Activated CD4-positive, alpha-beta T cell treated with anti-CD3 and anti-CD28 coated beads for 4 hours (primary cell): ENCODE measurements around the gene BACH2.
"Not testable (repeated sequence)": the region's sequence is repeated elsewhere in the genome, so short reads cannot be mapped to it uniquely, and the experiment has no call there.

Source experiments
- DNase-seq, 2 donors: peaks; one replicate each; pipeline ENCODE4 v3.0.0-alpha.2; 2020

The BACH2 gene

DNA sequence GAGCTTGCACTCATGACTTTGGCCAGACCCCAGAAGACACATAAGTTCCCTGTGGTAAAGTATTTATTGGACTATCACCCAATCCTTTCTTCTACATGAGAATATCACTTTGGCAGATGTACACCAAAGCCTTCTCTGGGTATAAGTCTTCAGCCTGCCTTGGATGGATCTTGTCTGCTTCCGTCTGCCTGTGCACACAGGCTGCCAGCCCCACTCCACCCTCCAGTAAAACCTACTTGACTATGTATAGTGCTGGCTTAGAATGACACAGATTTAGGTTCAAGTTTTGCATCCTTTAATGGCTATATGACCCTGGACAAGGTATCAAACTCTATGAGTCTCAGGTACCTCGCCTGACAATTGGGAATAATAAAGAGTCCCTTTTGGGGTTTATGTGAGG is 63.4 kb downstream of the BACH2 start:
- no peak for DNase-seq

DNA sequence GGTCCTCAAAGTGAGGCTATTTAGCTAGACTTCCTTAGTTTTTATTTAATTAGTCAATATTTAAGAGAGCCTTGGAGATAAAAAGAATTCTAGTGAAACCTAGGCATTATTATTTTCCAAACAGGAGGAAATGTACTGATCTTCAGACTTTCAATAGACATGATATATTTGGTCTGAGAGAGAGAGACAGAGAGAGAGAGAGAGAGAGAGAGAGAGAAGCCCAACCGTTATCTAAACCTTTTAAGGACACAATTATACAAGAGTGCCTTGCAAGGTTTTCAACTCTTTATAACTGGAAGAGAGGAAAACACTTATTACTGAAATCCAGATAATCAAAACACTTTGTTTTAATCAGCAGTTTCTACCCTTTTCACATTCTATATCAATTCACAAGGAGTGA is 64.8 kb downstream of the BACH2 start:
- DNase-seq: no peak

DNA sequence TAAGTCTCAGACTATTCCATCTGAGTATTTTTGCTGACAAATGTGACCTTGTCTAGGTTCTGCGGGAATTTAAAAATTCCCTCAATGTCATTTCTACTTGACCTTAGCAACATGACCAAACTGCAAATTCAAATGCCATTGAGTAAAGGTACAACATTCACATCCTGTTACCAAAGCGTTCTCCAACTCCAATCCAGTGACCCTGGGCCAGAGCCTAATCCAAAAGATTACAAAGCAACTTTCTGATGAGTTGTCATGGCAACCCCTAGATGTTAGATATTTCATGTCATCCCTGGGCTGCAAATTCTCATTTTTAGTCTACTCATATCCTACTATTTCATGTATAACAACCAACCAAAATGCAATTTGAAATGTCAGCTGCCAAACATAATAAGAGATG is 65.3 kb downstream of the BACH2 start:
- no peak for DNase-seq

DNA sequence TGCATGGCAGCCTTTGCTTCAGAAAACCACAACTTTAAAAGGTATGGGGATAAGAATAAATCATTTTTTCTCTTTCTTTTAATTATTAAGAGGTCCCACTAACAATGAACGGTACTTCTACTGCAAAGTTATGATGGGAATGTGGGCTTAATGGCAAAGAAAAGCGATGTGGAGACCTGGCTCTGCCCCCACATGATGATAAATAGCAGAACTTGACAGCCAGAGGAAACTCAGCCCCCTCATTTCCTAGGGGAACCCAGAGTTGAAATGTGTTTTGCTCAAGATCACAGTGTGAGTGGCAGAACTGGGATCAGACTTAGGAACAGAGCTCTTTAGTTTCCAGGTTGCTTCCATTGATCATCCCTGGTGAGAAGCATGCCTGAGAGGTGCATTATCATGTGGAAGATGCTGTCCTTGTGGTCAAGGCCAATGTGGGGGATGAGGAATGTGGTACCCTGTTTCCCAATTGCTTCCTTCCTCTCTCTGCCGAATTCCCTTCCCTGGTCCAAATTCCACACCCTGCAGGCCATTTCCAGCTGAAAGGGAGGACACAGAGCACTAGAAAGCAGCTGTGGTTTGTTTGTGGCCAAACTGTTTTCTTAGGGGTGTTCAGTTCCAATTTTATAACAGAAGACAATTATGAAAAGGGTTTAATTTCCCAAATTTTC is 66.0 kb downstream of the BACH2 start:
- DNase-seq: no peak

DNA sequence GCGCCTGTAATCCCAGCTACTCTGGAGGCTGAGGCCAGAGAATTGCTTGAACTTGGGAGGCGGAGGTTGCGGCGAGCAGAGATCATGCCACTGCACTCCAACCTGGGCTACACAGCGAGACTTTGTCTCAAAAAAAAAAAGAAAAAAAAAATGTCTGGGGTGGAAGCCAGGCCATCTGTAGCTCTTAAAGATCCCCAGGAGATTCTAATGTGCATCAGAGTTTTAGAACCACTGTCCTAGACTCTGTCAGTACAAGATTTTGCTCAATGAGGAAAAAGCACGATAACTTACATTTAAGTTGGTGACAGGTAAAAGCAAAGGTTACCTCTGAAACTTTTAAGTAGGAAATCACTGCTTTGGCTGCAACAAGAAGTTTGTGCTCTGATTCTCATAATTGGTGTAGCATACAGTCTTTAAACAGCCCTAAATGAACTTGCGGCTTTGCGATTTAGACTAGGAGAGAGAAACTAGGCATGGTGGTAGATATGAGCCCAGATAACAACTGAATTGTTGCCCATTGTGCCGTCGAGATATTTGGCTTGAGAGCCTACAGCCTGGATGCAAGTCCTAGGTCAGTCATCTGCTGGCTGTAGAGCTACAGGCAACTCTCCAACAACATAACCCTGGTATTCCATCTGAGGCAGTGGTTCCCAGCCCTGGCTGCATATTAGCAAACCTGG is 67.2 kb downstream of the BACH2 start:
- no peak for DNase-seq

DNA sequence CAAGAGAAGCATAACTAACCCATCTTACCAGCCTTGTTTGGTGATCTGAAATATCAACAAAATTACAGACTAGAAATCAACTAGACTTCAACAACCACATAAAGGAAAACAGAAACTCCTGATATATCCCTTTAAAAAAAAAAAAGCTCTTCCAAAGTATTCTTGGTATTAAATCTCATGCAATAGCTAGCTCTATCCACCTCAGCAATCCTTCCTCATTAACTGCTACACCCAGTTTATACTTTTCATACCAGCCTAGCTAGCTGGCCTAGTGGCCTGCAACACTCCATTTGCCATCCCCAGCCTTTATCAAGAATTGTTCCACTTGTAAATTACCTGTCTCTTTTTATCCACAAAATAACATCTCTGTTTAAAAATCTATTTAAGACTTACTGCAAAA is 69.0 kb downstream of the BACH2 start:
- no peak for DNase-seq

DNA sequence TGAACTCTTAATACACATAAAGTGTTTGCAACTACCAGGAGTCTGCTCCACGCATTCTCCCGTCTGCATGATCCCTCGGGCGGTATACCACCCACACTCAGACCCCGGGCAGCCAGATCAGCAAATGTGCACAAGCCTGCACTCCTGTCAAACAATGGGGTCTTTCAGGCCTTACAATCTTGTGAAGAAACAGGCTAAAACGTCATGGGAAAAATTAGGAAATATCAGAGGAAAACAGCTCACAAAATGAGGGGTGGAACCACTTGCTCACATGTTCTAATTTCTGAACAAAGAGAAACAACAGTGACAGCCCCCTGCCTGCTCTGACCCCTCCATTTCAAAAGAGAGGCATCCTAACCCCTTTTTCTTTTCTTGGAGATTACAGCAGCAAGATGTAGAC is 69.4 kb downstream of the BACH2 start:
- no peak for DNase-seq

DNA sequence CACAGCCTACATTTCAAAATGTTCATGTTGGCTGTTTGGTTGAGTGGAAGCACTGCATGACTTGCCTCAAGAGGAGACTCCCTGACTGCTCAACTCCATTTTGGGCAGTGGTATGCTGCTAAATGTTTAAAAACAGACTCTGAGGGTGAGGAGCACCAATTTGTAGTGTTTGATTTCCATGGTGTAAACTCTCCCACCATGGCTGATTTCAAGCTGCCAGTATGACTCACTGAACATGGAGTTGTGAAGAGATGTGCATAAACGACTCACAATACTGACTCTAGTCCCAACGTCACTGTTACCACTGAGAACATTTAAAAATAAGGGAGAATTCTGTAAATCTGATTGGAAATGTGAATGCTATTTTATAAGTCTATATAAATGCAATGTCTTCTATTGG is 70.4 kb downstream of the BACH2 start:
- no peak for DNase-seq

DNA sequence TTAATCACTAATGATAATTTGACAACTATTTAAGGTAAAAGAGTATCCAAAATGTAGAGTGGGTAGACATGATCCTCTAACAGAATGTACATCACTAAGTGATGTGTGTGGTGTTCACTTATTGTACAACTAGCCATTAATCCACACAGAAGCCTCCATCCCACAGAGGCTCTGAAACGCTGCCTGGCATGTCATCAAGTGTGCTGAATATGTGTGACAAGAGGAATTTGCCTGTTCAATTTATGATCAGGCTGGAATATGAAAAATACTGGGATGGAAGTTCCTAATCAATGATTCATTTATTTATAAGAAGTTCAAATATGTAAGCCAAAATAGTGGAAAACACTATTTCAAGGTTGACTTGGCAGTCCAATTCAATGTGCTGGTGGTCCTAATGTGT is 72.4 kb downstream of the BACH2 start:
- no peak for DNase-seq

DNA sequence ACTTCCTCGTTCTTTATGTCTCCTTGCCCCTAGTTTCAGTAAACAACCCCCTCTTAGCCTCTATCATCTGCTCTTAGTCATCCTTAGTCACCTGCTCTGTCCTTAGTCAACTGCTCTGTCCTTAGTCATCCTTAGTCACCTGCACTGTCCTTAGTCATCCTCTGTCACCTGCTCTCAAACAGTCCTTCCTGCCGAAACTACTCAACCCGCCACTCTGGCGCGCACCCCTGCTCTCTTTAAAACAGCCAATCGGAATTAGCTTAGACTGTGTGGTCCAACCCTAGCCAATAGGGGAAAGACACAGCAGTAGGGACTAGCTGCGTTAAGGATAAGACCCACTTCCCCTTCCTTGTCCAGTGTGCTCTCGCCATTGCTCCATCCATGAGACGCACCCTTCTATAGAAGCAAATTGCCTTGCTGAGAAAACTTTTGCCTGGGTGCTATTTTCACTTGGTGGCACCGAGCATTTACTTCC is 73.9 kb downstream of the BACH2 start:
- DNase-seq: peak; percentile 60 to 68

DNA sequence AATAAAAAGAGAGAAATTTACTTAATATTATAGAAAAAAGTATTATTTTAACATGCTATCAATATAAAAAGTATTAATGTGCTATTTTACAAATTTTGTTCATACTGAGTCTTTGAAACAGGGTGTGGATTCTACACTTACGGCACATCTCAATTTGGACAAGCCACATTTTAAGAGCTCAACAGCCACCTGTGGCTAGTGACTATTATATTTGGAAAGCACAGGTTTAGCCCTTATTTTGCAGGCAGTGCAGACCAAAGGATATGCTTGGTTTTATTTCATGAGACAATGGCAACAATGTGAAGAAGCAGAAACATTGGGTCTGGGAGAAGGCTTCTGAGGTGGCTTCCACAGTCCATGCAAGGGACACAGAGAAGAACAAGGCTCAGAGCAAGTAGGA is 74.6 kb downstream of the BACH2 start:
- DNase-seq: no peak

DNA sequence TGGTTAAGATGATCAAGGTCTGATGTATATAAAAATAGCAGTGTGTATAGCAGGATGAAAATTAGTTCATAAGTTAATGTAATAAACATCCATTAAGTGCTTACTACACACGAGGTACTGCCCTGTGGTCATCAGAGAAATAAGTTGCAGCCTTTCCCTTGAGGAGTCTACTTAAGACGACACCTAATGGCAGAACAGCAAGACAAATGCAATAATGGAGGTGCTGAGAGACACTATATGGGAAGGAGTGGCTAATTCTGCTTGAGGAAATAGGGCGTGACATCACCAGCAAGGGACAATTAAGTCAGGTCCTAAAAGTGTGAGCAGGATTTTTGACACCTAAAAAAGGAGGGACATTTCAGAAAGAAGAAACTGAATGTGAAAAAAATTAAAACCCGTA is 75.2 kb downstream of the BACH2 start:
- no peak for DNase-seq

DNA sequence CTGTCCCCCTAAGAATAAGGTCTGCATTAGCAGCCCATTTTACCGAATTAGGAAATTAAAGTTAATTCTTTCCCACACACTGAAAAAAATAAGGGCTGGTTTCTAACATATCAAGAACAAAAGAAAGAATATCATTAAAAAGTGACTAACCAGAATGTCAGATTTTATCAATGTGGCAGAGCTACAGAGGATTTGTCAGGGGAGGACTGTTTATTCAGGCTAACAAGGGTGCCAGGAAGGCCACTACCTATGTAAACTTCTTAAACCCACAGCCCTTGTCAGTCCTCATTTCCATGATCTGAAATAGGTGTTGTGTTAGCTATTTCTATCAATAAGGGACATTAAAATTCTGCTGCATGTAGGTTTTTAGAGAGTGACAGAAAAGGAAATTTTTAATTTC is 76.4 kb downstream of the BACH2 start:
- no peak for DNase-seq

DNA sequence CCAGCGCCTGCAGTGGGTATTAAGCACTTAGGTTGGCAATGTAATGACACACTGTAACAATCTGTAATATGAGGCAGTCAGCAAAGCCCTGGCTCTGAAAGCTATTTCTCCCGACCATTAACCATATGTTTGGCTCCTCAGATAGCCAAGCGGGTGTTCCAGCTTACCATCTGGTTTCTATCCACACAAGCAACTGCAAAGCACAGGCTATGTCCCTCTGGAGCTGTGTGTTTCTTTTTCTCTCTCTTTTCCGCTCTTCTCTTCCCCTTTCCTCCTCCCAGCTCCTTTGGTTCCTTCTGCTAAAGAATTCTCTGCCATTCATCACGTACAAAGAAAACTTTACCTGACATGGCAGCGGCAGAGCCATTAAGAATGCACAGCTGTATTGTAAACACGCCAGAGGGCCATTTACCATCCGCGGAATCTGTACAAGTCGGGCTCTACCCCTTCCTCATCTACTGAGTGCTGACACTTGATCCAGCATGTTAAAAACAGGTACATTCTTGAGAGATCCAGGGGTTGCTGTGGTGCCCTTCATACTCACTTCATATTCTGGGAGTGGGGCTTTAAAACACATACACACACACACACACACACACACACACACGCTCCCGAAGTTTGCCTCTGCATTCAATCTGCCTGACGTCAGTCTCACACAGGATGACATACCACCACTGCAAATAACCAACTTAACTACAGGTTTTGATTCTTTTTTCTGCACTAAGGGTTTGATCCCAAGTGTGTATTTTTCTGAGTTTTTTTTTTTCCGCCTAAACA is 77.2 kb downstream of the BACH2 start:
- no peak for DNase-seq

DNA sequence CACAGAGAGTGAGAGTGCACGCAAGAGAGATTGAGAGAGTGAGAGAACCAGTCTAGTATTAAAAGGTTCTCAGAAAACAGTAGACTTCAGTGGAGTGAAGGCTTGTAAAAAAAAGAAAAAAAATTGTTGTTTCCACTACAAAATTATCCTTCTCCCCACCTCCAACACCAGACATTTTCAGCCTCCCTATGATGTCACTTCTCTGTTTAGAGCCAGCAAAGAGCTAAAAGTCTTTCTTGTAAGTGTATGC is 77.8 kb downstream of the BACH2 start:
- no peak for DNase-seq

DNA sequence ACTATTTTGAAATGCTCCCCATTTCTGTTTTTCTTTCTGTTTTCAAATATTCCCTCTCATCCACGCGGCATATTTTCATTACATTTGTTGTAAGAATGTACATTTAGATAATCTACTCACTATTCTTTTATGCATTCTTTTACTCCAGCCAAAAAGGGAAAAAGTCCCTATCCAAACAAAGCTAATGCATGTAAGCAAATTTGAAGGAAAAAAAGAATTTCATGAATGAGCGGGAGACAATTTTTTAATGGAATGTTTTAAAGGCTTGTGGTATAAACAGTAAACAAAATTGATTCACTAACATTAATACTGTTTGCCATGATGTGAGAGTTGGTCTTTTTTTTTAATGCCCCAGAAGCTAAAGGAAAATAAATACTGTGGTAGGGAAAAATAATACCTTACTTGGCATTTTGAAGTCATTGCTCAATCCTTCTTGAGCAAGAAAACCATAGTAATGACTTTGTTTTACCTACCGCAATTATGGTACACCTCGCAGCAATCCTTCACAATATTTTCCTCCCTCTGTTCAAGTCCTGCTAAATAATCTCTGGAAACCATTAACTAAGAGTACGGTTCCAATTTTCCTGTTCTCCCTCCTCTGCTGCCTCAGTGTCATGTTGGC is 79.0 kb downstream of the BACH2 start:
- no peak for DNase-seq

DNA sequence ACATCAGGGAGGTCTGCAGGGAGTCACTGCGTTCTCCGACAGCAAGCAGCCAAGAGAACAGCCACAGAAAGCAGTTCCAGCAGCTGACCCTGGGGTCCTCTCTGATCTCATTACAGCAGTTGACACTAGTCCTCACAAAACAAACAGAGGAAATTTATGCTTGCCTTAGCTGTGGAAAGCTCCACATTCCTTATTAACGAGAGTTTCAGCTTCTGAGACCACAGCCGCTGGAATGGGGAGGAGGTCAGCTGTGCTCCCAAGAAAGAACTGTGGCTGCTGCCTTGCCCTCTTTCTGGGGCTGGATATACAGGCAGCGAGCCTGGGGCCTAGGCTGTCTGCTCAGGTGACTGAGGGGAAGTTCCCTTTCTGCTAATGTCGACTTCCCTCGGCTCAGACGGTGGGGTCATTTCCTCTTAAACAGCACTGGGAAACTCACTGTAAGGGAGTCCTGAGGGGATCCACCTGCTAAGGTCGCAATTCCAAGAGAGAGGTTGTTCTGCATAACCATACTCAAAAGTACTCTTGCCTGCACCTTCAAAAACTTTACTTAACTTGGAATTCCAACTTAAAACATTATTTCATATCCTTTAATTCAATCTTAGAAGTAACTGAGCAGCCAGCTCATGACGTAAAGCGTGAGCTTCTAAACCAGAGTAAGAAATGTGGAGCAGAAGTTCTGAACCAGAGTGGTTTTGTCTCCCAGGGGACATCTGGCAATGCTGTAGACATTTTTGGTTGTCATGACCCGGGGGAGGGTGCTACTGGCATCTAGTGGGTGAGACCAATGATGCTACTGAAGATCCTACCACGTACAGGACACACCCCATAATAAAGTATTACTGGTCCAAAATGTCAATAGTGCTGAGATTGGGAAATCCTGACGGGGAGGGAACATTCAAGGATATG is 80.3 kb downstream of the BACH2 start:
- peak in 1 of 2 donors; percentile 43 for DNase-seq

DNA sequence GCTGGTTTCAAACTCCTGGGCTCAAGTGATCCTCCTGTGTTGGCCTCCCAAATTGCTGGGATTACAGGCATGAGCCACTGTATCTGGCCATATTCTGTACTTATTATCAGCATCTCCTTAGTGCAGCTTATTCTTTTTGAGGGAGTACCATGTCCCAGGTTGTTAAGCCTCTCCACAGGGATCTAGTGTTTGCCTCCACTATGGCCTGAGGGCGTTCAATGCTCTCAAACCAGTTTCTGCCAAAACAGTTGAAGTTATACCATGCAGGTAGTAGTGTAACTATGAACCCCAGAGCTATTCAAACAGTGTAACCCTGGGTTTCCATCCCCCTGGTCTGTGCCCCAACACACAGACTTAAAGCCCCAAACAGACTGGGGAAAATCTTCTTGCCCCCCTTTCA is 81.7 kb downstream of the BACH2 start:
- no peak for DNase-seq

DNA sequence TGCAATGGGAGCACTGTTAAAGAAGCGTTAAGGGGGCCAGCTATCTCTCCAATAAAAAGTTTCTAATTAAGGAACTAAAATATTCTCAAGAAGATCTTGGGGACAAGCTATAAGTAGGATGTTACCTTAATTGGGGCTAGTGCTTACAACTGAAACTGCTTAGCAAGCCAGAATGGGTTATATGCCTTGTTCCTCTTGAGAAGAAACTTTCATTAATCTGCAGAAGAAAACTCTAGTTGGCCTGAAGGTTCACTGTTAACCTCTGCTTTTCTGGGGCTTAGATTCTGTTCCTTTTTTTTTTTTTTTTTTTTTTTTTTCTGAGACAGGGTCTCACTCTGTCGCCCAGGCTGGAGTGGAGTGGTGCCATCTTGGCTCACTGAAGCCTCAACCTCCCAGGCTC is 82.2 kb downstream of the BACH2 start:
- no peak for DNase-seq

DNA sequence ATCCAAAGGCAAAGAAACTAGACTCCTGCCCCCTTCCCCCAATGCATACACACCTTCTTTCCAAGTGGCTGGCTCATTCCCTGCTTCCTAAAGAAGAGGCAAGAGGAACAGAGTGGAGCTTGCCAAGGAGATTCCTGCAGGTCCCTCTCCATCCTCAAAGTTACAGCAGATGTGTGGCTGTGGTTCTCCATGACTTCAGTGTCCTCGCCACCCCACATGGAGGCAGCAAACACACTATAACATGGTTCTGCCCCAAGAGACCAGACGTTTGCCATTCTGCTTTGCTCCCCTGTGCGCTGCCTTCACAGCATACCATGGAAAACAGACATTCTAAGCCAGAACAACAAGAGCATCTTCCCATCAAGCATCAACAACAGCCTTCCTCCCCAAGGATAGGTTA is 84.4 kb downstream of the BACH2 start:
- DNase-seq: no peak

DNA sequence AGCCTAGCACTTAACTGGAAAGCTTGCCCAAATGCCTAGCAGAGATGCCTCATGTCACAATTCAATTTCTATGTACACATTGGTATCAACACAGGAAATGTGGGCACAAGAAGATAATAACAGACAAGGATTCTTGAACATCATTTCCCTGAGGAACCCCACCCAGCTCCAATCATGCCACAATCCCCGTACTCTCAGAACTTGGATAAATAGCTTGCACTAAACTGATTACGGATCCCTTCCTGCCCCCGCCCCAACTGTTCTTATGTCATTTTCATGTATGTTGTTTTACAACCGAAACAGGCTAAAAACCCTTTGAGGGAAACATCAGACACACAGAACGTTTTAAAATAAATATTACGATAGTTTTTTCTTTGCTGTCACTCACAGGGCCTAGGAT is 87.1 kb downstream of the BACH2 start:
- DNase-seq: no peak

DNA sequence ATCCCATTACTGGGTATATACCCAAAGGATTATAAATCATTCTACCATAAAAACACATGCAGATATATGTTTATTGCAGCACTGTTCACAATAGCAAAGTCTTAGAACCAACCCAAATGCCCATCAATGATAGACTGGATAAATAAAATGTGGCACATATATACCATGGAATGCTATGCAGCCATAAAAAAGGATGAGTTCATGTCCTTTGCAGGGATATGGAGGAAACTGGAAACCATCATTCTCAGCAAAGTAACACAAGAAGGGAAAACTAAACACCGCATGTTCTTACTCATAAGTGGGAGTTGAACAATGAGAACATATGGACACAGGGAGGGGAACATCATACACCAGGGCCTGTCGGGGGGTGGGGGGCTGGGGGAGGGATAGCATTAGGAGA is 88.0 kb downstream of the BACH2 start:
- not testable (repeated sequence) for DNase-seq
